Lower lobe of right lung (tissue), 2 donors: ENCODE measurements around the gene FSTL4. TPM values are rescaled to one million over a fixed set of nuclear protein-coding genes. Genes with fewer than 3 reads are reported as not detected.

Experiments used
- ATAC-seq, 2 donors: fragments of 200-7000 bp; cut with Tn5 transposase; one replicate each; pipeline ENCODE4 v1.9.1; 2020 to 2022; ENCODE audit warnings: mild to moderate bottlenecking in 2 of 2, moderate library complexity in 2 of 2
- DNase-seq: peaks from one replicate; pipeline ENCODE4 v3.0.0-alpha.2; 2020
- H3K27ac ChIP-seq: fragments of 200-600 bp; one replicate; pipeline ENCODE4 v1.8.0; 2022
- H3K27me3 ChIP-seq: fragments of 200-600 bp; one replicate; pipeline ENCODE4 v1.8.0; 2022; ENCODE audit warnings: low read depth
- H3K36me3 ChIP-seq: fragments of 200-600 bp; one replicate; pipeline ENCODE4 v1.8.0; 2022; ENCODE audit warnings: mild to moderate bottlenecking
- H3K4me1 ChIP-seq: fragments of 200-600 bp; one replicate; pipeline ENCODE4 v1.8.0; 2022
- H3K4me3 ChIP-seq: fragments of 200-600 bp; one replicate; pipeline ENCODE4 v1.8.0; 2022; ENCODE audit warnings: mild to moderate bottlenecking
- H3K9me3 ChIP-seq: fragments of 200-600 bp; one replicate; pipeline ENCODE4 v1.8.0; 2022
- CTCF ChIP-seq: fragments of 200-600 bp; IDR thresholded peaks from one replicate; pipeline ENCODE4 v1.8.0; 2022; ENCODE audit warnings: antibody characterized with exemption, mild to moderate bottlenecking
- intact Hi-C: fragments of 100-400 bp; cut with DNase I; formaldehyde crosslinking; loops from one replicate; pipeline ENCODE4 v1.11.0; 2022
- total RNA-seq: library from RNA; stranded (reverse); fragmentation: NEBNext Ultra II Directional; extraction: Animal tissue kit (Norgen Biotek cat#: 25700); gene quantifications from one replicate; pipeline ENCODE4 v1.2.1, GENCODE V29; 2021
- donor health status: DM: no; HTN: yes; CAD: no; lungs with severe emphysema.

The FSTL4 gene
- total RNA-seq, 1 donor from 2014 or later, result 1.9 TPM

GRCh38 chr5:133467335-133467779 lies 145.0 kb downstream of the FSTL4 start:
- DNase-seq, result no peak
- H3K27me3 ChIP-seq, result peaks cover 4% of the 10 kb centered on the region
- no peak for ATAC-seq
- no peak overlapping the region for H3K4me3 ChIP-seq
- H3K36me3 ChIP-seq, result no peaks in the 10 kb centered on the region
- TF ChIP-seq CTCF, result no peak
- no peak overlapping the region for H3K27ac ChIP-seq
- no peaks in the 10 kb centered on the region for H3K4me1 ChIP-seq
- intact Hi-C loops, result no loop called here
- H3K9me3 ChIP-seq, result no peaks in the 10 kb centered on the region

GRCh38 chr5:133466556-133467334 lies 145.6 kb downstream of the FSTL4 start:
- TF ChIP-seq CTCF, result no peak
- no peak for DNase-seq
- intact Hi-C loops, result no loop called here

GRCh38 chr5:133464013-133464412 lies 148.3 kb downstream of the FSTL4 start:
- Histone ChIP-seq H3K36me3 (no peaks in the 10 kb centered on the region), H3K4me3 (no peak overlapping the region), H3K9me3 (no peaks in the 10 kb centered on the region), H3K27ac (no peak overlapping the region), H3K4me1 (no peaks in the 10 kb centered on the region), H3K27me3 (peaks cover 1% of the 10 kb centered on the region)
- no peak for TF ChIP-seq CTCF
- intact Hi-C loops, result no loop called here
- no peak for ATAC-seq
- no peak for DNase-seq

More at GRCh38 chr5:133466556-133467334, 145.6 kb downstream of the FSTL4 start:
- H3K4me3 ChIP-seq, result no peak overlapping the region
- H3K27ac ChIP-seq, result no peak overlapping the region
- no peaks in the 10 kb centered on the region for H3K36me3 ChIP-seq
- peaks cover 4% of the 10 kb centered on the region for H3K27me3 ChIP-seq
- no peaks in the 10 kb centered on the region for H3K9me3 ChIP-seq
- H3K4me1 ChIP-seq, result no peaks in the 10 kb centered on the region
- ATAC-seq, result no peak

GRCh38 chr5:133461796-133462516 lies 150.4 kb downstream of the FSTL4 start:
- Histone ChIP-seq H3K27ac (no peak overlapping the region), H3K4me3 (no peak overlapping the region), H3K36me3 (no peaks in the 10 kb centered on the region), H3K9me3 (no peaks in the 10 kb centered on the region), H3K27me3 (no peaks in the 10 kb centered on the region), H3K4me1 (no peaks in the 10 kb centered on the region)
- peak in 1 of 2 donors; percentile 49 for ATAC-seq
- intact Hi-C loops, result no loop called here
- TF ChIP-seq CTCF, result no peak
- no peak for DNase-seq

- Histone ChIP-seq H3K4me3 (no peak overlapping the region), H3K4me1 (no peaks in the 10 kb centered on the region), H3K27ac (no peak overlapping the region), H3K36me3 (no peaks in the 10 kb centered on the region), H3K27me3 (no peaks in the 10 kb centered on the region), H3K9me3 (no peaks in the 10 kb centered on the region)
- intact Hi-C loops, result no loop called here
- no peak for DNase-seq
- no peak for ATAC-seq
- peak; percentile 39 for TF ChIP-seq CTCF
These were observed 152.1 kb downstream of the FSTL4 start for GRCh38 chr5:133460172-133460758.
